GM19455 (cell line): Measurements from ENCODE around the gene PKNOX2.

Experiments
- ATAC-seq: cut with Tn5 transposase; IDR thresholded peaks from one replicate; pipeline ENCODE4 v1.9.1; 2021; ENCODE audit not compliant: unreplicated experiment

PKNOX2 gene

GRCh38 chr11:125171974-125172373, 7.4 kb downstream of the PKNOX2 start:
- ATAC-seq, result no peak

GRCh38 chr11:125173027-125173426, 8.5 kb downstream of the PKNOX2 start:
- ATAC-seq, result no peak

- ATAC-seq, result no peak
Measured at GRCh38 chr11:125173556-125173955, 9.0 kb downstream of the PKNOX2 start.

GRCh38 chr11:125174057-125174456, 9.5 kb downstream of the PKNOX2 start:
- no peak for ATAC-seq

DNA sequence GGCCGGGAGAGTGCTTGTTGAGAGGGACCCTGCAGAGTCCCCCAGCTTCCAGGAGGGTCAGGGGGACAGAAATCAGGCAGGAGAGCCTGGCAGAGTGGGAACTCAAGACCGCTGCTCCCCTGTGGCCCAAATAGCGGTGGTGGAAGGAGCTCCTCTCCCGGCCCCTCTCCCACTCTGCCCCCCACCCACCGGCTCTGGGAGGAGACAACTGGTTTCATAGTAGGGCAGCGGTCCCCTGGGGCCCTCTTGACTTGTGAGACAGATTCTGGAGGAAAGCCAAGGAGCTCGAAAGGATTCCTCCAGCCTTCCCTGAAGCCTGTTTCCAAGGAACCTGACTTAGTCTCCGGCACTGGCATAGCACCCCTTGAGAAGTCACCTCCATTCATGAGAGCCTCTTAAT, 10.1 kb downstream of the PKNOX2 start:
- ATAC-seq, result no peak

- no peak for ATAC-seq
Measured at GRCh38 chr11:125175166-125175565, 10.6 kb downstream of the PKNOX2 start.

- ATAC-seq, result no peak
Measured at GRCh38 chr11:125175896-125176575, 11.5 kb downstream of the PKNOX2 start.

- ATAC-seq, result no peak
Measured at GRCh38 chr11:125176866-125177265, 12.3 kb downstream of the PKNOX2 start.

GRCh38 chr11:125177543-125177942, 13.0 kb downstream of the PKNOX2 start:
- no peak for ATAC-seq

GRCh38 chr11:125179346-125179745, 14.8 kb downstream of the PKNOX2 start:
- ATAC-seq, result no peak

- ATAC-seq, result no peak
Measured at GRCh38 chr11:125179895-125180294, 15.3 kb downstream of the PKNOX2 start.

- no peak for ATAC-seq
Measured at GRCh38 chr11:125180413-125181305, 16.1 kb downstream of the PKNOX2 start.

- no peak for ATAC-seq
Measured at GRCh38 chr11:125182573-125182972, 18.0 kb downstream of the PKNOX2 start.

- no peak for ATAC-seq
Measured at GRCh38 chr11:125183641-125184040, 19.1 kb downstream of the PKNOX2 start.

- ATAC-seq, result no peak
Measured at GRCh38 chr11:125188021-125188420, 23.5 kb downstream of the PKNOX2 start.

DNA sequence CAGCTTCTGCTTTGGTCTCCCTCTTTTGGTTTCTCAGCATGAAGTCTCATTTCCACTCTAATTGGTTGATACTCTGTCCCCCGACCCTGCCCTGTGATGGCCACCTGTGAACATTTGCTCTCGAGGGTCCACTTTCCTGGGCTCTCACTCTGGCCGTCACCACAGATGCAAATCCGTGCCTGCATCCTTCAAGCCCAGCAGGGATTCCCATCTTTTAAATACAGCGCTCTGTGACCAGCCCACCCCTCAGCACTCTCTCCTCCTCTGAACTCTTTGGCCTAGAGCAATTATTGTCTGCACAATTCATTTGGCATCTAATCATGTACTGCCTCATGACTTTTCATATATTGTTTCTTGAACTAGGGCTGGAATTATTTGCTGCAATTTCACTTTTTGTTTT, 26.0 kb downstream of the PKNOX2 start:
- ATAC-seq, result no peak

DNA sequence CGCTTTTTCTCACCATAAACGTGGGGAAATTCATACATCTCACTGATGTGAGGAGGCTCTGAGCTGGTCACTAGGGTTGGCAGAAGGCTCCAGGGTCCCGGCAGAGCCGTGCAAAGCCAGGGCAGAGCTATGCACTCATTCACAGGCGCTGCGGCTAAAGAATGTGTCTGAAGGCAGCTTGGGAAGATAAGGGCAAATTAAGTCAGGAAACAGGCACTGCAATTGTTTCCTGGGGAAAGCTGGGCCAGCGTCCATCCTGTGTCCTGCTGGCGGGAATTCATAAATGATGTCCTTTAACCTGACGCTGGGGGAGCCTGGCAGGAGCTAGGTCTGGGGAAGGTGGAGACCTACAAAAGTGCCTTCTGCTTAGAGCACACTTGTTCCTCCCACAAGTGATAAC, 27.6 kb downstream of the PKNOX2 start:
- no peak for ATAC-seq

DNA sequence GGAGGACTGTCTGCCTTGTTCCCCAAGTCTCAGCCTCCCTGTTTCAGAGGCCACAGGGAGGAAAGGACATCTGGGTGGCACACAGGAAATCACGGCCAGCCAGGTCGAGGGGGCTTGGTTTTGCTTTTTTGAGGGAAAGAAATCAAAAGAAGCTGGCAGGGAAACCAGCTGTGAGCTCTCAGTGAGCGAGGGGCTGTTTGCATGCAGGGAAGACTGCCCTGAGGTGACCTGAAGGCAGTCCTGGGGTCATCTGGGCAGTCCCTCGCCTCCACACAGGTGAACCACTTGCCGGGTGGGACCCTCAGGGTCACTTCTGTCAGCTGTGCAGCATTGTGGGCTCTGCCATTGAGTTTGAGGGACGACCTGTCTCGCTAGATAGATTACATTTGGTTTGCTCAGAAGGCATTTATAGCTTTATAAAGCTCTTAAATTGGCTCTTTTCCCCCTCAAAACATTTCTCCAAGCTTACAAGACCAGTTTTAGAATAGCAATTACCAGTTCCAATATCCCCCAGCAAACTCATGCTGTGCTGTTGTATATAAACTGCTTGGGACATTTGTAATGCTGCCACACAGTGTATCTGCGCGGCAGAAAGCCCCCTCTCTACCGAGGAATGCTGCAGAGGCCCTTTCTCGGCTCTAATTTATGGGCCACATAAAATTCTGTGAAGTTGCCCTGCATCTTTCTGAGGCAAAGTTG, 28.3 kb downstream of the PKNOX2 start:
- ATAC-seq, result no peak

- no peak for ATAC-seq
Measured at GRCh38 chr11:125193416-125193726, 28.8 kb downstream of the PKNOX2 start.

DNA sequence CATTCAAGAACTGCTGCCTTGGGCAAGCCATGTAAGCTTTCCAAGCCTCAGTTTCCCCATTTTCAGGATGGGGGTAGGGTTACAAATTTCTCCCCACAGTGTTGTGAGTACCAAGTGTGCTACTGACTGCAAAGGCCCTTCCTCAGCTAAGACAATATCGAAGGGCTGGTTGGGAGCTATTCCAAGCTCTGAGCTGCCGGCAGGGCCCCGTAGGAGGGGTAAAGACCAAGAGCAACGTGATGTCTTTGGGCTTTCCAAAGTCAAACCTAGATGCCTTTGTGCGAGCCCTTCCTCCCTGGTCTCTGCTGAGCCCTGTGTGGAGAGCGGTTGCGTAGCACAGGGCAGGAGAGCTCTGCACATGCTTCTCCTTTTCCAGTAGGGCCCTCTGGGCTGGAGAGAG, 29.3 kb downstream of the PKNOX2 start:
- ATAC-seq, result no peak

DNA sequence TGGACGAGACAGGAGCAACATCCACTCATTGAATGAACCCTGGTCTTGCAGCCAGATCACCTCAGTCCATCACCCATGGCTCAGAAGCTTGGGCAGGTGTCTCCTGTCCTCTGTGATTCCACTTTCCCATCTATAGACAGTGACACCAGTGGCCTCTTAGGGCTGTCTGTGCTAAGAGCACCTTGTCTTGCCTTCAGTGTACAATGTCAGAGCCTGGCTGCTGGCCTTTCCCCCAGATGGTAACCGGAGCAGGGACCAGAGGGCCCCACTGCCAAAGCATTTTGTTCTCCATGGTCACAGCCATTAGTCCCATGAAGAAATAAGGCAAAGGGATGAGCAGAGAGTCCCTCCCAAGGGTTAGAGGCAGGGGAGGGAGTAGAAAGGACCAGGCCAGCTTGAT, 35.4 kb downstream of the PKNOX2 start:
- ATAC-seq, result no peak

DNA sequence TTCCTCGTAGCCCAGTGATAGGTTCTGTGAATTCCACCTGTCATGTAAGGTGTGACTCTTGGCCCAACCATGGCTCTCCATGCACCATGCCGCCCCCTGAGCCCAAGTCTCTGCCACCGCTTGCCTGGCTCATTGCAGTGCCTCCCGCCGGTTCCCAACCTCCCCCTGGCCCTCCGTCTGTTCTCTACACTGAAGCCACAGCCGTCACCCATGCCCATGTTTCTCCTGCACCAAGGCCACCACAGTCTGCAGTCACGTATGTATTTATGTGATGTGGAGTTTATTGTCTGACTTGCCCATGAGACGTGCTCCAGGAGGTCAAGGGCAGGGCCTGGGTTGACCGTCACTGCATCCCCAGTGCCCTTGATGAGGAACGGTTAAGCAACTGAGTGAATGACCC, 35.9 kb downstream of the PKNOX2 start:
- ATAC-seq, result no peak
